ENCODE data around the gene SUN2.

The SUN2 gene

GRCh38 chr22:38709306-38709705, 46.5 kb downstream of the SUN2 start:
- TF ChIP-seq CTCF (IDR thresholded peaks at IDR 0.05; ENCODE audit: insufficient read depth, missing control alignments): no peak
- FAIRE-seq (no peak), DNase-seq (ENCODE audit: insufficient read length, low spot score) (no peak)

GRCh38 chr22:38707984-38708383, 47.8 kb downstream of the SUN2 start:
- TF ChIP-seq CTCF (IDR thresholded peaks at IDR 0.05; ENCODE audit: insufficient read depth, missing control alignments): no peak
- DNase-seq (ENCODE audit: insufficient read length, low spot score): no peak

GRCh38 chr22:38707346-38707745, 48.5 kb downstream of the SUN2 start:
- FAIRE-seq (no peak), DNase-seq (ENCODE audit: insufficient read length, low spot score) (no peak)
- TF ChIP-seq CTCF (IDR thresholded peaks at IDR 0.05; ENCODE audit: insufficient read depth, missing control alignments): no peak

More at GRCh38 chr22:38707984-38708383, 47.8 kb downstream of the SUN2 start:
- no peak for FAIRE-seq

GRCh38 chr22:38706901-38707195, 49.0 kb downstream of the SUN2 start:
- TF ChIP-seq CTCF (IDR thresholded peaks at IDR 0.05; ENCODE audit: insufficient read depth, missing control alignments): no peak
- DNase-seq (ENCODE audit: insufficient read length, low spot score) (no peak), FAIRE-seq (no peak)

GRCh38 chr22:38706101-38706900, 49.5 kb downstream of the SUN2 start:
- no peak for TF ChIP-seq CTCF (IDR thresholded peaks at IDR 0.05; ENCODE audit: insufficient read depth, missing control alignments)
- DNase-seq (ENCODE audit: insufficient read length, low spot score): no peak
- no peak for FAIRE-seq

GRCh38 chr22:38705235-38706100, 50.3 kb downstream of the SUN2 start, which contains the start of gene GTPBP1:
Gene GTPBP1, plus strand, starts transcription at chr22:38705944. Its CDS starts 12 bp downstream, at chr22:38705956.
- TF ChIP-seq CTCF (IDR thresholded peaks at IDR 0.05; ENCODE audit: insufficient read depth, missing control alignments): no peak
- DNase-seq (ENCODE audit: insufficient read length, low spot score) (peak; percentile 63), FAIRE-seq (no peak)

All from D721Med (cell line).